K562 (cell line): ENCODE data around the gene LGI4. TPM values are rescaled to one million over a fixed set of nuclear protein-coding genes. Genes with fewer than 3 reads are reported as not detected.

Experiments
- BHLHE40 ChIP-seq: IDR thresholded peaks from 2 replicates; pipeline ENCODE4 v1.6.1; 2011; ENCODE audit warnings: low read length, improper control_type of control experiment
- DACH1 ChIP-seq: fragments of 450-650 bp; IDR thresholded peaks from 2 replicates; pipeline ENCODE4 v1.6.1; 2018; ENCODE audit not compliant: partially characterized antibody
- E4F1 ChIP-seq: fragments of 250-450 bp; sonication (Bioruptor Pico); IDR thresholded peaks from 2 replicates; pipeline ENCODE4 v1.5.0; 2021; ENCODE audit warnings: mild to moderate bottlenecking, borderline replicate concordance
- EHMT2 ChIP-seq: fragments of 450-650 bp; IDR thresholded peaks from 2 replicates; pipeline ENCODE4 v1.6.1; 2018; ENCODE audit warnings: antibody characterized with exemption
- MBD2 ChIP-seq: sonication (generic); IDR thresholded peaks from 2 replicates; pipeline ENCODE4 v1.6.1; 2016; ENCODE audit warnings: low read depth, borderline replicate concordance
- NFRKB ChIP-seq: fragments of 450-650 bp; IDR thresholded peaks from 2 replicates; pipeline ENCODE4 v1.6.1; 2016; ENCODE audit warnings: low read depth
- RBM39 ChIP-seq: fragments of 200-400 bp; formaldehyde crosslinking; optimal IDR thresholded peaks from 2 replicates; pipeline ENCODE3; 2018; ENCODE audit warnings: low read depth, low read length
- SMAD1 ChIP-seq: fragments of 150-350 bp; IDR thresholded peaks from 2 replicates; pipeline ENCODE4 v1.6.1; 2014; ENCODE audit warnings: low read length, low read depth; ENCODE audit not compliant: partially characterized antibody
- SMAD4 ChIP-seq: fragments of 250-450 bp; sonication (Bioruptor Pico); conservative IDR thresholded peaks from 2 replicates; pipeline ENCODE4 v1.8.0; 2021; ENCODE audit warnings: inconsistent platforms, mild to moderate bottlenecking, moderate library complexity
- ZBTB12 ChIP-seq: fragments of 250-450 bp; sonication (Bioruptor Pico); IDR thresholded peaks from 2 replicates; pipeline ENCODE4 v1.4.0; 2020
- ZFP36 ChIP-seq: fragments of 150-350 bp; IDR thresholded peaks from 2 replicates; pipeline ENCODE4 v1.6.1; 2018; ENCODE audit warnings: low read length, low read depth; ENCODE audit not compliant: partially characterized antibody
- ZKSCAN8 ChIP-seq: fragments of 200-800 bp; sonication (Bioruptor generic); IDR thresholded peaks from 2 replicates; pipeline ENCODE4 v1.6.1; 2016; ENCODE audit warnings: missing genetic modification characterization, missing compliant biosample characterization
- ZNF316 ChIP-seq: fragments of 450-650 bp; IDR thresholded peaks from 2 replicates; pipeline ENCODE4 v1.6.1; 2016
- ZNF512 ChIP-seq: IDR thresholded peaks from 2 replicates; pipeline ENCODE4 v1.6.1; 2016; ENCODE audit warnings: missing genetic modification characterization, missing compliant biosample characterization
- polyA plus RNA-seq, 8 experiments: library from polyadenylated mRNA; depleted of rRNA in 4 of 8; stranded (reverse) in 5 of 8; unstranded in 3 of 8; fragments of >200 nt; fragmentation: Nextera tagmentation in 2 of 8; fragmentation: Illumina TruSeq in 1 of 8; extraction: Ambion mirVana in 2 of 8; extraction: Trizol in 1 of 8; gene quantifications; 2 replicates each; pipeline versions ENCODE4 v1.2.1 to v1.2.3, GENCODE V29; 2011 to 2014; ENCODE audit warnings: inconsistent platforms in 1 of 8, missing spikeins in 1 of 8
- total RNA-seq, 7 experiments: library from RNA; depleted of rRNA in 6 of 7; stranded (reverse); fragments of >200 nt in 6 of 7; fragmentation: Illumina TruSeq in 2 of 7; extraction: Trizol in 2 of 7; gene quantifications; 2 replicates each; pipeline versions ENCODE4 v1.2.1 to v1.2.3, GENCODE V29; 2011 to 2021; ENCODE audit warnings: low replicate concordance in 1 of 7

Gene LGI4
- total and polyA plus RNA-seq, 9 of the 15 experiments (the other 6 are each of a cell fraction or from before 2014, with no cell fraction given), result 0.14 to 0.30 (median 0.24) TPM; not detected in 4

- TF ChIP-seq E4F1 (CRISPR knock-in tag) (no peak), SMAD1 (no peak), ZNF316 (no peak), RBM39 (peak; percentile 74), ZBTB12 (CRISPR knock-in tag) (no peak), NFRKB (no peak), BHLHE40 (no peak), DACH1 (no peak), SMAD4 (CRISPR knock-in tag) (no peak), ZFP36 (no peak), ZKSCAN8 (CRISPR knock-in tag) (no peak), EHMT2 (0 out of 2 replicates have a peak, but pooled peaks have one; percentile 9), ZNF512 (tag) (peak; percentile 99), MBD2 (no peak)
- TF ChIP-seq, all 486 proteins: peak for 11
Measured at GRCh38 chr19:35095667-35096368, 39.0 kb downstream of the LGI4 start (continued).
